GM23338 (cell line): Measurements from ENCODE around the gene PDIA5. TPM values are rescaled to one million over a fixed set of nuclear protein-coding genes. Genes with fewer than 3 reads are reported as not detected.

Source experiments
- ATAC-seq: fragments of 200-7000 bp; cut with Tn5 transposase; 3 replicates; pipeline ENCODE4 v1.9.1; 2020
- DNase-seq: peaks from one replicate; pipeline ENCODE4 v3.0.0-alpha.2; 2015; ENCODE audit warnings: low spot score
- H2AFZ ChIP-seq: fragments of 200-600 bp; sonication (generic); 2 replicates; pipeline ENCODE4 v1.8.0; 2016; ENCODE audit warnings: antibody characterized with exemption, mild to moderate bottlenecking, moderate library complexity
- H3F3A ChIP-seq: fragments of 200-600 bp; sonication (generic); replicated peaks from 2 replicates; pipeline ENCODE4 v1.8.0; 2017; ENCODE audit warnings: antibody characterized with exemption, mixed run types, low read depth
- H3K27ac ChIP-seq: fragments of 200-600 bp; sonication (generic); 2 replicates; pipeline ENCODE4 v1.6.1; 2016; ENCODE audit warnings: low read depth
- H3K27me3 ChIP-seq: fragments of 200-600 bp; sonication (generic); 2 replicates; pipeline ENCODE4 v1.8.0; 2016; ENCODE audit warnings: mild to moderate bottlenecking, mixed run types, moderate library complexity; ENCODE audit not compliant: insufficient read depth
- H3K36me3 ChIP-seq: fragments of 200-600 bp; sonication (generic); 2 replicates; pipeline ENCODE4 v1.8.0; 2016; ENCODE audit warnings: mild to moderate bottlenecking; ENCODE audit not compliant: insufficient read depth
- H3K4me1 ChIP-seq: fragments of 200-600 bp; sonication (generic); 2 replicates; pipeline ENCODE4 v1.8.0; 2016; ENCODE audit warnings: mild to moderate bottlenecking, moderate library complexity; ENCODE audit not compliant: insufficient read depth
- H3K4me2 ChIP-seq: fragments of 200-600 bp; sonication (generic); 2 replicates; pipeline ENCODE4 v1.7.1; 2017; ENCODE audit warnings: mixed run types
- H3K4me3 ChIP-seq: fragments of 200-600 bp; sonication (generic); 2 replicates; pipeline ENCODE4 v1.6.1; 2016; ENCODE audit warnings: mixed run types
- H3K79me2 ChIP-seq: fragments of 200-600 bp; sonication (generic); replicated peaks from 2 replicates; pipeline ENCODE4 v1.8.0; 2017; ENCODE audit warnings: mild to moderate bottlenecking; ENCODE audit not compliant: insufficient read depth
- H3K9me2 ChIP-seq: fragments of 200-600 bp; sonication (generic); 2 replicates; pipeline ENCODE4 v1.8.0; 2017; ENCODE audit not compliant: insufficient read depth
- H4K20me1 ChIP-seq: fragments of 200-600 bp; sonication (generic); replicated peaks from 2 replicates; pipeline ENCODE4 v1.8.0; 2017; ENCODE audit warnings: mild to moderate bottlenecking; ENCODE audit not compliant: insufficient read depth
- H3K27ac Mint-ChIP-seq: 2 replicates; pipeline ENCODE4 v1.8.0; 2020; ENCODE audit warnings: inconsistent platforms, mild to moderate bottlenecking, moderate library complexity, mixed read lengths
- H3K27me3 Mint-ChIP-seq: 3 replicates; pipeline ENCODE4 v1.8.0; 2022; ENCODE audit warnings: low read depth, mild to moderate bottlenecking, moderate library complexity, mixed read lengths, inconsistent platforms; ENCODE audit not compliant: insufficient read depth, poor library complexity
- H3K36me3 Mint-ChIP-seq: 3 replicates; pipeline ENCODE4 v1.8.0; 2021; ENCODE audit warnings: low read depth, mild to moderate bottlenecking, inconsistent platforms, moderate library complexity, mixed read lengths
- H3K4me1 Mint-ChIP-seq: 3 replicates; pipeline ENCODE4 v1.8.0; 2020; ENCODE audit warnings: mild to moderate bottlenecking, inconsistent platforms, mixed read lengths
- H3K4me3 Mint-ChIP-seq: 3 replicates; pipeline ENCODE4 v1.8.0; 2021; ENCODE audit warnings: moderate library complexity, mild to moderate bottlenecking, inconsistent platforms, mixed read lengths
- H3K9me3 Mint-ChIP-seq: 3 replicates; pipeline ENCODE4 v1.8.0; 2020; ENCODE audit warnings: moderate library complexity, mild to moderate bottlenecking, inconsistent platforms, mixed read lengths
- CREB1 ChIP-seq: fragments of 250-450 bp; sonication (Bioruptor Pico); IDR thresholded peaks from 2 replicates; pipeline ENCODE4 v1.5.0; 2020; ENCODE audit warnings: low read depth, mild to moderate bottlenecking, moderate library complexity
- CTCF ChIP-seq, 2 experiments: fragments of 200-600 bp in 1 of 2; sonication (generic) in 1 of 2; conservative IDR thresholded peaks; 2 replicates each; pipeline versions ENCODE4 v1.5.1 to v1.6.1; 2016 to 2017; ENCODE audit warnings: antibody characterized with exemption in 2 of 2, low read depth in 2 of 2, mild to moderate bottlenecking in 2 of 2, moderate library complexity in 1 of 2
- ETS1 ChIP-seq: IDR thresholded peaks from 2 replicates; pipeline ENCODE4 v1.6.1; 2016; ENCODE audit warnings: antibody characterized with exemption
- EZH2 ChIP-seq: fragments of 200-600 bp; sonication (generic); IDR thresholded peaks from one replicate; pipeline ENCODE4 v1.8.0; 2017; ENCODE audit warnings: antibody characterized with exemption, mild to moderate bottlenecking, low read depth; ENCODE audit not compliant: unreplicated experiment
- EZH2phosphoT487 ChIP-seq: fragments of 200-600 bp; sonication (generic); IDR thresholded peaks from one replicate; pipeline ENCODE4 v1.8.1; 2018; ENCODE audit warnings: antibody characterized with exemption; ENCODE audit not compliant: unreplicated experiment
- JUNB ChIP-seq: IDR thresholded peaks from one replicate; pipeline ENCODE4 v1.6.1; 2016; ENCODE audit warnings: antibody characterized with exemption; ENCODE audit not compliant: unreplicated experiment
- NANOG ChIP-seq: IDR thresholded peaks from 2 replicates; pipeline ENCODE4 v1.6.1; 2016; ENCODE audit warnings: antibody characterized with exemption, borderline replicate concordance
- POLR2AphosphoS5 ChIP-seq: IDR thresholded peaks from 2 replicates; pipeline ENCODE4 v1.6.1; 2016; ENCODE audit warnings: antibody characterized with exemption, low read depth
- STAT1 ChIP-seq: IDR thresholded peaks from one replicate; pipeline ENCODE4 v1.6.1; 2016; ENCODE audit warnings: antibody characterized with exemption; ENCODE audit not compliant: unreplicated experiment
- ZNF114 ChIP-seq: fragments of 250-450 bp; sonication (Bioruptor Pico); IDR thresholded peaks from 2 replicates; pipeline ENCODE4 v1.5.0; 2020; ENCODE audit warnings: mild to moderate bottlenecking, moderate library complexity
- ZNF331 ChIP-seq: fragments of 250-450 bp; sonication (Bioruptor Pico); IDR thresholded peaks from 2 replicates; pipeline ENCODE4 v1.5.0; 2020; ENCODE audit warnings: low read depth, mild to moderate bottlenecking, moderate library complexity
- polyA plus RNA-seq: library from polyadenylated mRNA; unstranded; fragments of >200 nt; fragmentation: Nextera tagmentation; extraction: Ambion mirVana; gene quantifications from 2 replicates; pipeline ENCODE4 v1.2.1, GENCODE V29; 2016
- total RNA-seq: library from RNA; depleted of rRNA; stranded (reverse); fragments of >200 nt; shearing (Covaris generic); gene quantifications from 2 replicates; pipeline ENCODE4 v1.2.3, GENCODE V29; 2014
- TF ChIP-seq, protein P1 (sequence below): IDR thresholded peaks from one replicate; pipeline ENCODE4 v1.6.1; 2018; ENCODE audit warnings: antibody characterized with exemption; ENCODE audit not compliant: unreplicated experiment
- TF ChIP-seq, protein P2 (sequence below): fragments of 250-450 bp; sonication (Bioruptor Pico); IDR thresholded peaks from 2 replicates; pipeline ENCODE4 v1.5.0; 2020; ENCODE audit warnings: mild to moderate bottlenecking, moderate library complexity

The PDIA5 gene
- total and polyA plus RNA-seq, 2 experiments from 2014 or later, result 22.9 to 28.1 TPM

DNA sequence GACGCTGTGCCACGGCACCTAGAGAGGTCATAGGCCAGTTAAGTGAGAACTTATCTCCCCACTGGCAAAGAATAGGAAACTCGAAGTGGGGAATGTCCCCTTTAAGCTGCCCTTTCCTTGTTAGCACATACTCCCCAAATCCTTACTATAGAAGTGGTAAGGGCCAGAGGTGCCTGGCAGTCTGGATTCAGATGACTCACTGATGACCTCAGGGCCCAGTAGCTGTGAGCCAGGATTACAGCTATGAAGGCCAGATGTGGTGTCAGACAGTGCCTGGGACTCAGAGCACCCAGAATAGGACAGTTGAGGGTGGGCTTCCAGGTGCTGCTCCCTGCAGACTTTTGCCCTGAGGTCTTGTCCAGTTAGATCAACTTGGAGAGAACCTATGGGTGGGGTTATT lies 37.7 kb downstream of the PDIA5 start:
- H3F3A ChIP-seq, result no peaks in the 10 kb centered on the region
- H3K4me3 ChIP-seq, result no peak overlapping the region
- H3K4me2 ChIP-seq, result no peak overlapping the region
- H3K27me3 ChIP-seq, result no peaks in the 10 kb centered on the region
- no peak overlapping the region for H3K4me3 Mint-ChIP-seq
- H3K27me3 Mint-ChIP-seq, result no peaks in the 10 kb centered on the region
- no peak overlapping the region for H3K27ac ChIP-seq
- no peak overlapping the region for H2AFZ ChIP-seq
- no peaks in the 10 kb centered on the region for H3K79me2 ChIP-seq
- DNase-seq (no peak), ATAC-seq (no peak)
- peaks cover 19% of the 10 kb centered on the region for H3K36me3 ChIP-seq
- peaks cover 6% of the 10 kb centered on the region for H3K4me1 Mint-ChIP-seq
- no peaks in the 10 kb centered on the region for H3K4me1 ChIP-seq
- H3K36me3 Mint-ChIP-seq, result peaks cover 22% of the 10 kb centered on the region
- H3K9me3 Mint-ChIP-seq, result no peaks in the 10 kb centered on the region
- TF ChIP-seq ZNF331 (no peak), STAT1 (no peak), CREB1 (no peak), CTCF (conservative IDR thresholded peaks at IDR 0.05; ENCODE audit: low read depth in 2 of 2) (no peak), POLR2AphosphoS5 (no peak), ETS1 (no peak), JUNB (no peak), EZH2 (no peak), ZNF114 (CRISPR knock-in tag) (no peak), NANOG (no peak), EZH2phosphoT487 (no peak)
- TF ChIP-seq, protein P1, sequence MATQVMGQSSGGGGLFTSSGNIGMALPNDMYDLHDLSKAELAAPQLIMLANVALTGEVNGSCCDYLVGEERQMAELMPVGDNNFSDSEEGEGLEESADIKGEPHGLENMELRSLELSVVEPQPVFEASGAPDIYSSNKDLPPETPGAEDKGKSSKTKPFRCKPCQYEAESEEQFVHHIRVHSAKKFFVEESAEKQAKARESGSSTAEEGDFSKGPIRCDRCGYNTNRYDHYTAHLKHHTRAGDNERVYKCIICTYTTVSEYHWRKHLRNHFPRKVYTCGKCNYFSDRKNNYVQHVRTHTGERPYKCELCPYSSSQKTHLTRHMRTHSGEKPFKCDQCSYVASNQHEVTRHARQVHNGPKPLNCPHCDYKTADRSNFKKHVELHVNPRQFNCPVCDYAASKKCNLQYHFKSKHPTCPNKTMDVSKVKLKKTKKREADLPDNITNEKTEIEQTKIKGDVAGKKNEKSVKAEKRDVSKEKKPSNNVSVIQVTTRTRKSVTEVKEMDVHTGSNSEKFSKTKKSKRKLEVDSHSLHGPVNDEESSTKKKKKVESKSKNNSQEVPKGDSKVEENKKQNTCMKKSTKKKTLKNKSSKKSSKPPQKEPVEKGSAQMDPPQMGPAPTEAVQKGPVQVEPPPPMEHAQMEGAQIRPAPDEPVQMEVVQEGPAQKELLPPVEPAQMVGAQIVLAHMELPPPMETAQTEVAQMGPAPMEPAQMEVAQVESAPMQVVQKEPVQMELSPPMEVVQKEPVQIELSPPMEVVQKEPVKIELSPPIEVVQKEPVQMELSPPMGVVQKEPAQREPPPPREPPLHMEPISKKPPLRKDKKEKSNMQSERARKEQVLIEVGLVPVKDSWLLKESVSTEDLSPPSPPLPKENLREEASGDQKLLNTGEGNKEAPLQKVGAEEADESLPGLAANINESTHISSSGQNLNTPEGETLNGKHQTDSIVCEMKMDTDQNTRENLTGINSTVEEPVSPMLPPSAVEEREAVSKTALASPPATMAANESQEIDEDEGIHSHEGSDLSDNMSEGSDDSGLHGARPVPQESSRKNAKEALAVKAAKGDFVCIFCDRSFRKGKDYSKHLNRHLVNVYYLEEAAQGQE, result no peak
- TF ChIP-seq, protein P2, sequence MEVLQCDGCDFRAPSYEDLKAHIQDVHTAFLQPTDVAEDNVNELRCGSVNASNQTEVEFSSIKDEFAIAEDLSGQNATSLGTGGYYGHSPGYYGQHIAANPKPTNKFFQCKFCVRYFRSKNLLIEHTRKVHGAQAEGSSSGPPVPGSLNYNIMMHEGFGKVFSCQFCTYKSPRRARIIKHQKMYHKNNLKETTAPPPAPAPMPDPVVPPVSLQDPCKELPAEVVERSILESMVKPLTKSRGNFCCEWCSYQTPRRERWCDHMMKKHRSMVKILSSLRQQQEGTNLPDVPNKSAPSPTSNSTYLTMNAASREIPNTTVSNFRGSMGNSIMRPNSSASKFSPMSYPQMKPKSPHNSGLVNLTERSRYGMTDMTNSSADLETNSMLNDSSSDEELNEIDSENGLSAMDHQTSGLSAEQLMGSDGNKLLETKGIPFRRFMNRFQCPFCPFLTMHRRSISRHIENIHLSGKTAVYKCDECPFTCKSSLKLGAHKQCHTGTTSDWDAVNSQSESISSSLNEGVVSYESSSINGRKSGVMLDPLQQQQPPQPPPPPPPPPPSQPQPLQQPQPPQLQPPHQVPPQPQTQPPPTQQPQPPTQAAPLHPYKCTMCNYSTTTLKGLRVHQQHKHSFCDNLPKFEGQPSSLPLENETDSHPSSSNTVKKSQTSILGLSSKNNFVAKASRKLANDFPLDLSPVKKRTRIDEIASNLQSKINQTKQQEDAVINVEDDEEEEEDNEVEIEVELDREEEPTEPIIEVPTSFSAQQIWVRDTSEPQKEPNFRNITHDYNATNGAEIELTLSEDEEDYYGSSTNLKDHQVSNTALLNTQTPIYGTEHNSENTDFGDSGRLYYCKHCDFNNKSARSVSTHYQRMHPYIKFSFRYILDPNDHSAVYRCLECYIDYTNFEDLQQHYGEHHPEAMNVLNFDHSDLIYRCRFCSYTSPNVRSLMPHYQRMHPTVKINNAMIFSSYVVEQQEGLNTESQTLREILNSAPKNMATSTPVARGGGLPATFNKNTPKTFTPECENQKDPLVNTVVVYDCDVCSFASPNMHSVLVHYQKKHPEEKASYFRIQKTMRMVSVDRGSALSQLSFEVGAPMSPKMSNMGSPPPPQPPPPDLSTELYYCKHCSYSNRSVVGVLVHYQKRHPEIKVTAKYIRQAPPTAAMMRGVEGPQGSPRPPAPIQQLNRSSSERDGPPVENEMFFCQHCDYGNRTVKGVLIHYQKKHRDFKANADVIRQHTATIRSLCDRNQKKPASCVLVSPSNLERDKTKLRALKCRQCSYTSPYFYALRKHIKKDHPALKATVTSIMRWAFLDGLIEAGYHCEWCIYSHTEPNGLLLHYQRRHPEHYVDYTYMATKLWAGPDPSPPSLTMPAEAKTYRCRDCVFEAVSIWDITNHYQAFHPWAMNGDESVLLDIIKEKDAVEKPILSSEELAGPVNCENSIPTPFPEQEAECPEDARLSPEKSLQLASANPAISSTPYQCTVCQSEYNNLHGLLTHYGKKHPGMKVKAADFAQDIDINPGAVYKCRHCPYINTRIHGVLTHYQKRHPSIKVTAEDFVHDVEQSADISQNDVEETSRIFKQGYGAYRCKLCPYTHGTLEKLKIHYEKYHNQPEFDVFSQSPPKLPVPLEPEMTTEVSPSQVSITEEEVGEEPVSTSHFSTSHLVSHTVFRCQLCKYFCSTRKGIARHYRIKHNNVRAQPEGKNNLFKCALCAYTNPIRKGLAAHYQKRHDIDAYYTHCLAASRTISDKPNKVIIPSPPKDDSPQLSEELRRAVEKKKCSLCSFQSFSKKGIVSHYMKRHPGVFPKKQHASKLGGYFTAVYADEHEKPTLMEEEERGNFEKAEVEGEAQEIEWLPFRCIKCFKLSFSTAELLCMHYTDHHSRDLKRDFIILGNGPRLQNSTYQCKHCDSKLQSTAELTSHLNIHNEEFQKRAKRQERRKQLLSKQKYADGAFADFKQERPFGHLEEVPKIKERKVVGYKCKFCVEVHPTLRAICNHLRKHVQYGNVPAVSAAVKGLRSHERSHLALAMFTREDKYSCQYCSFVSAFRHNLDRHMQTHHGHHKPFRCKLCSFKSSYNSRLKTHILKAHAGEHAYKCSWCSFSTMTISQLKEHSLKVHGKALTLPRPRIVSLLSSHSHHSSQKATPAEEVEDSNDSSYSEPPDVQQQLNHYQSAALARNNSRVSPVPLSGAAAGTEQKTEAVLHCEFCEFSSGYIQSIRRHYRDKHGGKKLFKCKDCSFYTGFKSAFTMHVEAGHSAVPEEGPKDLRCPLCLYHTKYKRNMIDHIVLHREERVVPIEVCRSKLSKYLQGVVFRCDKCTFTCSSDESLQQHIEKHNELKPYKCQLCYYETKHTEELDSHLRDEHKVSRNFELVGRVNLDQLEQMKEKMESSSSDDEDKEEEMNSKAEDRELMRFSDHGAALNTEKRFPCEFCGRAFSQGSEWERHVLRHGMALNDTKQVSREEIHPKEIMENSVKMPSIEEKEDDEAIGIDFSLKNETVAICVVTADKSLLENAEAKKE (CRISPR knock-in tag), result no peak
- H3K9me2 ChIP-seq, result no peaks in the 10 kb centered on the region
- peaks cover 6% of the 10 kb centered on the region; the same call in 1 of the 2 replicates for H4K20me1 ChIP-seq
- no peak overlapping the region for H3K27ac Mint-ChIP-seq
